ENCODE measurements around the gene SCAF11.

SCAF11 gene

DNA sequence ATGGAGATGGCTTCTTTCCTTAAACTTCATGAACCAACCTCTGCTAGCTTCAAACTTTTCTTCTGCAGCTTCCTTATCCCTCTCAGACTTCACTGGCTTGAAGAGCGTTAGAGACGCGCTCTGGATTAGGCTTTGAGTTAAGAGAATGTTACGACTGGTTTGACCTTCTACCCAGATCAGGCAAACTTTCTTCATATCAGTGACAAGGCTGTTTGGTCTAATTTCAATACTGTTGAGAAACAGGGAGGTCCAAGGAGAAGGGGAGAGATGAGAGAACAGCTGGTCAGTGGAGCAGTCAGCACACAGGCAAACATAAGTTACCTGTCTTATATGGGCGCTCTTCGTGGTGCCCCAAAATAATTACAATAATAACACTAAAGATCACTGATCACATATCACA lies 14.9 kb downstream of the SCAF11 start:
- no peak overlapping the region for H3K4me3 ChIP-seq (ENCODE audit: low read depth, low read length)

GRCh38 chr12:45974883-45975282 lies 15.5 kb downstream of the SCAF11 start:
- H3K4me3 ChIP-seq (ENCODE audit: low read depth, low read length) = no peak overlapping the region
- TF ChIP-seq, protein P1, sequence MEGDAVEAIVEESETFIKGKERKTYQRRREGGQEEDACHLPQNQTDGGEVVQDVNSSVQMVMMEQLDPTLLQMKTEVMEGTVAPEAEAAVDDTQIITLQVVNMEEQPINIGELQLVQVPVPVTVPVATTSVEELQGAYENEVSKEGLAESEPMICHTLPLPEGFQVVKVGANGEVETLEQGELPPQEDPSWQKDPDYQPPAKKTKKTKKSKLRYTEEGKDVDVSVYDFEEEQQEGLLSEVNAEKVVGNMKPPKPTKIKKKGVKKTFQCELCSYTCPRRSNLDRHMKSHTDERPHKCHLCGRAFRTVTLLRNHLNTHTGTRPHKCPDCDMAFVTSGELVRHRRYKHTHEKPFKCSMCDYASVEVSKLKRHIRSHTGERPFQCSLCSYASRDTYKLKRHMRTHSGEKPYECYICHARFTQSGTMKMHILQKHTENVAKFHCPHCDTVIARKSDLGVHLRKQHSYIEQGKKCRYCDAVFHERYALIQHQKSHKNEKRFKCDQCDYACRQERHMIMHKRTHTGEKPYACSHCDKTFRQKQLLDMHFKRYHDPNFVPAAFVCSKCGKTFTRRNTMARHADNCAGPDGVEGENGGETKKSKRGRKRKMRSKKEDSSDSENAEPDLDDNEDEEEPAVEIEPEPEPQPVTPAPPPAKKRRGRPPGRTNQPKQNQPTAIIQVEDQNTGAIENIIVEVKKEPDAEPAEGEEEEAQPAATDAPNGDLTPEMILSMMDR (IDR thresholded peaks at IDR 0.05; ENCODE audit: borderline replicate concordance, insufficient read depth, low read depth, low read length) = no peak

More for the DNA sequence above, 14.9 kb downstream of the SCAF11 start:
- TF ChIP-seq, protein P1 (IDR thresholded peaks at IDR 0.05; ENCODE audit: borderline replicate concordance, insufficient read depth, low read depth, low read length) = no peak

- no peak overlapping the region for H3K4me3 ChIP-seq (ENCODE audit: low read depth, low read length)
- TF ChIP-seq, protein P1 (IDR thresholded peaks at IDR 0.05; ENCODE audit: borderline replicate concordance, insufficient read depth, low read depth, low read length) = no peak
Observed at GRCh38 chr12:45974171-45974719, 16.1 kb downstream of the SCAF11 start.

DNA sequence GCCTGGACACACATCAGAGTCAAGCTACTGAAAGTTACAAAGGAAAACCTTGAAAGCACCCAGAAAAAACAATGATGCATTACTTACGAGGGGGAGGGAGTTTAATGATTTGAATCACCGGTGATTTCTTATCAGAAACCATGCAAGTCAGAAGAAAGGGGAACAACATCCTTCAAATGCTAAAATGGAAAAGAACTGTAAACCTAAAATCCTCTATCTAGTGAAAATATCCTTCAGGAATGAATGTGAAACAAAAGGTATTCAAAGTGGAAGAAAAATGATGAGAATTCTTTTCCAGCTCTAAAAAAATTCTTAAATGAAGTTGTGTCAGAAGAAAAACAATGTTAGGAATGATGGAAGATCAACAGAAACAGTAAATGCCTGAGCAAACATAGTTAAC lies 16.8 kb downstream of the SCAF11 start:
- H3K4me3 ChIP-seq (ENCODE audit: low read depth, low read length) = no peak overlapping the region
- TF ChIP-seq, protein P1 (IDR thresholded peaks at IDR 0.05; ENCODE audit: borderline replicate concordance, insufficient read depth, low read depth, low read length) = no peak

GRCh38 chr12:45970391-45970790 lies 20.0 kb downstream of the SCAF11 start:
- H3K4me3 ChIP-seq (ENCODE audit: low read depth, low read length) = no peak overlapping the region
- TF ChIP-seq, protein P1 (IDR thresholded peaks at IDR 0.05; ENCODE audit: borderline replicate concordance, insufficient read depth, low read depth, low read length) = no peak

GRCh38 chr12:45969084-45969483 lies 21.3 kb downstream of the SCAF11 start:
- TF ChIP-seq, protein P1 (IDR thresholded peaks at IDR 0.05; ENCODE audit: borderline replicate concordance, insufficient read depth, low read depth, low read length) = no peak
- H3K4me3 ChIP-seq (ENCODE audit: low read depth, low read length) = no peak overlapping the region

- H3K4me3 ChIP-seq (ENCODE audit: low read depth, low read length) = no peak overlapping the region
- TF ChIP-seq, protein P1 (IDR thresholded peaks at IDR 0.05; ENCODE audit: borderline replicate concordance, insufficient read depth, low read depth, low read length) = no peak
Observed at GRCh38 chr12:45966486-45966885, 23.9 kb downstream of the SCAF11 start.

All from GM12875 (cell line).